H1 (cell line): Measurements from ENCODE around the gene ABHD10. TPM values are rescaled to one million over a fixed set of nuclear protein-coding genes. Genes with fewer than 3 reads are reported as not detected.

ENCODE experiments used
- CBX5 ChIP-seq: fragments of 300-800, 300-1000 bp; sonication (generic); IDR thresholded peaks from 2 replicates; pipeline ENCODE4 v1.7.1; 2016; ENCODE audit warnings: antibody characterized with exemption, low read length, low read depth
- CHD2 ChIP-seq: IDR thresholded peaks from 2 replicates; pipeline ENCODE4 v1.6.1; 2012; ENCODE audit warnings: low read length, improper control_type of control experiment
- EGR1 ChIP-seq: IDR thresholded peaks from 2 replicates; pipeline ENCODE4 v1.6.1; 2011; ENCODE audit warnings: low read depth, low read length, borderline replicate concordance
- SIN3A ChIP-seq, 2 experiments: IDR thresholded peaks in 1 of 2; conservative IDR thresholded peaks in 1 of 2; 2 replicates each; pipeline ENCODE4 v1.6.1; 2011 to 2012; ENCODE audit warnings: low read length in 2 of 2, improper control_type of control experiment in 1 of 2, low read depth in 1 of 2, mild to moderate bottlenecking in 1 of 2
- SP1 ChIP-seq: IDR thresholded peaks from 2 replicates; pipeline ENCODE4 v1.6.1; 2011; ENCODE audit warnings: low read depth, low read length
- SRF ChIP-seq: IDR thresholded peaks from 2 replicates; pipeline ENCODE4 v1.6.1; 2011; ENCODE audit warnings: mild to moderate bottlenecking, low read depth, low read length, moderate library complexity
- TEAD4 ChIP-seq: IDR thresholded peaks from 2 replicates; pipeline ENCODE4 v1.6.1; 2012; ENCODE audit warnings: low read depth, low read length, inconsistent platforms, mixed read lengths
- polyA plus RNA-seq, 7 experiments: library from polyadenylated mRNA; depleted of rRNA in 3 of 7; stranded (reverse) in 5 of 7; unstranded in 2 of 7; fragments of >200 nt in 5 of 7; fragments of 200-250 nt in 2 of 7; gene quantifications; 1 replicate in 5 of 7; 2 replicates in 1 of 7; 4 replicates in 1 of 7; pipeline versions ENCODE4 v1.2.1 to v1.2.3, GENCODE V29; 2011 to 2013; ENCODE audit warnings: missing spikeins in 2 of 7, mixed read lengths in 2 of 7
- total RNA-seq: library from RNA; stranded (reverse); fragmentation: NEBNext Ultra II Directional; extraction: Animal tissue kit (Norgen Biotek cat#: 25700); gene quantifications from 2 replicates; pipeline ENCODE4 v1.2.1, GENCODE V29; 2021
- TF ChIP-seq, protein P1 (sequence below): fragments of 300-600 bp; sonication (generic); IDR thresholded peaks from 2 replicates; pipeline ENCODE4 v1.7.1; 2012; ENCODE audit warnings: low read length, moderate library complexity, mild to moderate bottlenecking, inconsistent platforms; ENCODE audit not compliant: insufficient replicate concordance
- TF ChIP-seq, protein P2 (sequence below): IDR thresholded peaks from 2 replicates; pipeline ENCODE4 v1.6.1; 2012; ENCODE audit warnings: low read length, inconsistent platforms

The ABHD10 gene
- total and polyA plus RNA-seq, 2 of the 8 experiments (the other 6 are each of a cell fraction or from before 2014, with no cell fraction given) = 10.9 to 24.6 TPM

- TF ChIP-seq, protein P1, sequence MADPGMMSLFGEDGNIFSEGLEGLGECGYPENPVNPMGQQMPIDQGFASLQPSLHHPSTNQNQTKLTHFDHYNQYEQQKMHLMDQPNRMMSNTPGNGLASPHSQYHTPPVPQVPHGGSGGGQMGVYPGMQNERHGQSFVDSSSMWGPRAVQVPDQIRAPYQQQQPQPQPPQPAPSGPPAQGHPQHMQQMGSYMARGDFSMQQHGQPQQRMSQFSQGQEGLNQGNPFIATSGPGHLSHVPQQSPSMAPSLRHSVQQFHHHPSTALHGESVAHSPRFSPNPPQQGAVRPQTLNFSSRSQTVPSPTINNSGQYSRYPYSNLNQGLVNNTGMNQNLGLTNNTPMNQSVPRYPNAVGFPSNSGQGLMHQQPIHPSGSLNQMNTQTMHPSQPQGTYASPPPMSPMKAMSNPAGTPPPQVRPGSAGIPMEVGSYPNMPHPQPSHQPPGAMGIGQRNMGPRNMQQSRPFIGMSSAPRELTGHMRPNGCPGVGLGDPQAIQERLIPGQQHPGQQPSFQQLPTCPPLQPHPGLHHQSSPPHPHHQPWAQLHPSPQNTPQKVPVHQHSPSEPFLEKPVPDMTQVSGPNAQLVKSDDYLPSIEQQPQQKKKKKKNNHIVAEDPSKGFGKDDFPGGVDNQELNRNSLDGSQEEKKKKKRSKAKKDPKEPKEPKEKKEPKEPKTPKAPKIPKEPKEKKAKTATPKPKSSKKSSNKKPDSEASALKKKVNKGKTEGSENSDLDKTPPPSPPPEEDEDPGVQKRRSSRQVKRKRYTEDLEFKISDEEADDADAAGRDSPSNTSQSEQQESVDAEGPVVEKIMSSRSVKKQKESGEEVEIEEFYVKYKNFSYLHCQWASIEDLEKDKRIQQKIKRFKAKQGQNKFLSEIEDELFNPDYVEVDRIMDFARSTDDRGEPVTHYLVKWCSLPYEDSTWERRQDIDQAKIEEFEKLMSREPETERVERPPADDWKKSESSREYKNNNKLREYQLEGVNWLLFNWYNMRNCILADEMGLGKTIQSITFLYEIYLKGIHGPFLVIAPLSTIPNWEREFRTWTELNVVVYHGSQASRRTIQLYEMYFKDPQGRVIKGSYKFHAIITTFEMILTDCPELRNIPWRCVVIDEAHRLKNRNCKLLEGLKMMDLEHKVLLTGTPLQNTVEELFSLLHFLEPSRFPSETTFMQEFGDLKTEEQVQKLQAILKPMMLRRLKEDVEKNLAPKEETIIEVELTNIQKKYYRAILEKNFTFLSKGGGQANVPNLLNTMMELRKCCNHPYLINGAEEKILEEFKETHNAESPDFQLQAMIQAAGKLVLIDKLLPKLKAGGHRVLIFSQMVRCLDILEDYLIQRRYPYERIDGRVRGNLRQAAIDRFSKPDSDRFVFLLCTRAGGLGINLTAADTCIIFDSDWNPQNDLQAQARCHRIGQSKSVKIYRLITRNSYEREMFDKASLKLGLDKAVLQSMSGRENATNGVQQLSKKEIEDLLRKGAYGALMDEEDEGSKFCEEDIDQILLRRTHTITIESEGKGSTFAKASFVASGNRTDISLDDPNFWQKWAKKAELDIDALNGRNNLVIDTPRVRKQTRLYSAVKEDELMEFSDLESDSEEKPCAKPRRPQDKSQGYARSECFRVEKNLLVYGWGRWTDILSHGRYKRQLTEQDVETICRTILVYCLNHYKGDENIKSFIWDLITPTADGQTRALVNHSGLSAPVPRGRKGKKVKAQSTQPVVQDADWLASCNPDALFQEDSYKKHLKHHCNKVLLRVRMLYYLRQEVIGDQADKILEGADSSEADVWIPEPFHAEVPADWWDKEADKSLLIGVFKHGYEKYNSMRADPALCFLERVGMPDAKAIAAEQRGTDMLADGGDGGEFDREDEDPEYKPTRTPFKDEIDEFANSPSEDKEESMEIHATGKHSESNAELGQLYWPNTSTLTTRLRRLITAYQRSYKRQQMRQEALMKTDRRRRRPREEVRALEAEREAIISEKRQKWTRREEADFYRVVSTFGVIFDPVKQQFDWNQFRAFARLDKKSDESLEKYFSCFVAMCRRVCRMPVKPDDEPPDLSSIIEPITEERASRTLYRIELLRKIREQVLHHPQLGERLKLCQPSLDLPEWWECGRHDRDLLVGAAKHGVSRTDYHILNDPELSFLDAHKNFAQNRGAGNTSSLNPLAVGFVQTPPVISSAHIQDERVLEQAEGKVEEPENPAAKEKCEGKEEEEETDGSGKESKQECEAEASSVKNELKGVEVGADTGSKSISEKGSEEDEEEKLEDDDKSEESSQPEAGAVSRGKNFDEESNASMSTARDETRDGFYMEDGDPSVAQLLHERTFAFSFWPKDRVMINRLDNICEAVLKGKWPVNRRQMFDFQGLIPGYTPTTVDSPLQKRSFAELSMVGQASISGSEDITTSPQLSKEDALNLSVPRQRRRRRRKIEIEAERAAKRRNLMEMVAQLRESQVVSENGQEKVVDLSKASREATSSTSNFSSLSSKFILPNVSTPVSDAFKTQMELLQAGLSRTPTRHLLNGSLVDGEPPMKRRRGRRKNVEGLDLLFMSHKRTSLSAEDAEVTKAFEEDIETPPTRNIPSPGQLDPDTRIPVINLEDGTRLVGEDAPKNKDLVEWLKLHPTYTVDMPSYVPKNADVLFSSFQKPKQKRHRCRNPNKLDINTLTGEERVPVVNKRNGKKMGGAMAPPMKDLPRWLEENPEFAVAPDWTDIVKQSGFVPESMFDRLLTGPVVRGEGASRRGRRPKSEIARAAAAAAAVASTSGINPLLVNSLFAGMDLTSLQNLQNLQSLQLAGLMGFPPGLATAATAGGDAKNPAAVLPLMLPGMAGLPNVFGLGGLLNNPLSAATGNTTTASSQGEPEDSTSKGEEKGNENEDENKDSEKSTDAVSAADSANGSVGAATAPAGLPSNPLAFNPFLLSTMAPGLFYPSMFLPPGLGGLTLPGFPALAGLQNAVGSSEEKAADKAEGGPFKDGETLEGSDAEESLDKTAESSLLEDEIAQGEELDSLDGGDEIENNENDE = no peak
- TF ChIP-seq, protein P2, sequence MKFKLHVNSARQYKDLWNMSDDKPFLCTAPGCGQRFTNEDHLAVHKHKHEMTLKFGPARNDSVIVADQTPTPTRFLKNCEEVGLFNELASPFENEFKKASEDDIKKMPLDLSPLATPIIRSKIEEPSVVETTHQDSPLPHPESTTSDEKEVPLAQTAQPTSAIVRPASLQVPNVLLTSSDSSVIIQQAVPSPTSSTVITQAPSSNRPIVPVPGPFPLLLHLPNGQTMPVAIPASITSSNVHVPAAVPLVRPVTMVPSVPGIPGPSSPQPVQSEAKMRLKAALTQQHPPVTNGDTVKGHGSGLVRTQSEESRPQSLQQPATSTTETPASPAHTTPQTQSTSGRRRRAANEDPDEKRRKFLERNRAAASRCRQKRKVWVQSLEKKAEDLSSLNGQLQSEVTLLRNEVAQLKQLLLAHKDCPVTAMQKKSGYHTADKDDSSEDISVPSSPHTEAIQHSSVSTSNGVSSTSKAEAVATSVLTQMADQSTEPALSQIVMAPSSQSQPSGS = no peak
- no peak for TF ChIP-seq SRF
- TF ChIP-seq CHD2 = no peak
- TF ChIP-seq EGR1 = no peak
- no peak for TF ChIP-seq SIN3A (conservative IDR thresholded peaks at IDR 0.05 in 1 of 2, IDR thresholded peaks at IDR 0.05 in 1 of 2; ENCODE audit: low read depth in 1 of 2, low read length in 2 of 2)
- TF ChIP-seq TEAD4 = no peak
- no peak for TF ChIP-seq SP1
- TF ChIP-seq CBX5 = no peak
Measured at GRCh38 chr3:111979434-111980038, 710 bp downstream of the ABHD10 start (continued).
